Keratinocyte (primary cell): ENCODE measurements around the gene ALX1.

Experiments used
- EZH2 ChIP-seq: IDR thresholded peaks from one replicate; pipeline ENCODE4 v1.6.1; 2012; ENCODE audit warnings: inconsistent platforms, mild to moderate bottlenecking, low read length, moderate library complexity
- TF ChIP-seq, protein P1 (sequence below), 3 experiments: IDR thresholded peaks in 1 of 3; conservative IDR thresholded peaks in 1 of 3; optimal IDR thresholded peaks in 1 of 3; 2 replicates in 2 of 3; 3 replicates in 1 of 3; pipeline versions ENCODE3 to v1.5.1; 2011; ENCODE audit warnings: low read length in 3 of 3, mild to moderate bottlenecking in 3 of 3, moderate library complexity in 2 of 3, control low read depth in 1 of 3, inconsistent platforms in 1 of 3; ENCODE audit not compliant: insufficient read depth in 2 of 3; ENCODE audit errors: extremely low read depth in 1 of 3

GRCh38 chr12:85299053-85299452, 19.0 kb downstream of the ALX1 start:
- TF ChIP-seq, protein P1, sequence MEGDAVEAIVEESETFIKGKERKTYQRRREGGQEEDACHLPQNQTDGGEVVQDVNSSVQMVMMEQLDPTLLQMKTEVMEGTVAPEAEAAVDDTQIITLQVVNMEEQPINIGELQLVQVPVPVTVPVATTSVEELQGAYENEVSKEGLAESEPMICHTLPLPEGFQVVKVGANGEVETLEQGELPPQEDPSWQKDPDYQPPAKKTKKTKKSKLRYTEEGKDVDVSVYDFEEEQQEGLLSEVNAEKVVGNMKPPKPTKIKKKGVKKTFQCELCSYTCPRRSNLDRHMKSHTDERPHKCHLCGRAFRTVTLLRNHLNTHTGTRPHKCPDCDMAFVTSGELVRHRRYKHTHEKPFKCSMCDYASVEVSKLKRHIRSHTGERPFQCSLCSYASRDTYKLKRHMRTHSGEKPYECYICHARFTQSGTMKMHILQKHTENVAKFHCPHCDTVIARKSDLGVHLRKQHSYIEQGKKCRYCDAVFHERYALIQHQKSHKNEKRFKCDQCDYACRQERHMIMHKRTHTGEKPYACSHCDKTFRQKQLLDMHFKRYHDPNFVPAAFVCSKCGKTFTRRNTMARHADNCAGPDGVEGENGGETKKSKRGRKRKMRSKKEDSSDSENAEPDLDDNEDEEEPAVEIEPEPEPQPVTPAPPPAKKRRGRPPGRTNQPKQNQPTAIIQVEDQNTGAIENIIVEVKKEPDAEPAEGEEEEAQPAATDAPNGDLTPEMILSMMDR (optimal IDR thresholded peaks at IDR 0.05 in 1 of 3, IDR thresholded peaks at IDR 0.05 in 1 of 3, conservative IDR thresholded peaks at IDR 0.05 in 1 of 3; ENCODE audit: extremely low read depth in 1 of 3, insufficient read depth in 2 of 3, low read length in 3 of 3), result no peak
- no peak for TF ChIP-seq EZH2
